ENCODE results near the gene EXOG. TPM values are rescaled to one million over a fixed set of nuclear protein-coding genes. Genes with fewer than 3 reads are reported as not detected.
A peak's percentile ranks its signal among the peaks of the same experiment; 100 is the strongest.
"Not testable (repeated sequence)": the region's sequence is repeated elsewhere in the genome, so short reads cannot be mapped to it uniquely, and the experiment has no call there.

The EXOG gene
- total RNA-seq, 1 donor from 2014 or later: 3.5 TPM

DNA sequence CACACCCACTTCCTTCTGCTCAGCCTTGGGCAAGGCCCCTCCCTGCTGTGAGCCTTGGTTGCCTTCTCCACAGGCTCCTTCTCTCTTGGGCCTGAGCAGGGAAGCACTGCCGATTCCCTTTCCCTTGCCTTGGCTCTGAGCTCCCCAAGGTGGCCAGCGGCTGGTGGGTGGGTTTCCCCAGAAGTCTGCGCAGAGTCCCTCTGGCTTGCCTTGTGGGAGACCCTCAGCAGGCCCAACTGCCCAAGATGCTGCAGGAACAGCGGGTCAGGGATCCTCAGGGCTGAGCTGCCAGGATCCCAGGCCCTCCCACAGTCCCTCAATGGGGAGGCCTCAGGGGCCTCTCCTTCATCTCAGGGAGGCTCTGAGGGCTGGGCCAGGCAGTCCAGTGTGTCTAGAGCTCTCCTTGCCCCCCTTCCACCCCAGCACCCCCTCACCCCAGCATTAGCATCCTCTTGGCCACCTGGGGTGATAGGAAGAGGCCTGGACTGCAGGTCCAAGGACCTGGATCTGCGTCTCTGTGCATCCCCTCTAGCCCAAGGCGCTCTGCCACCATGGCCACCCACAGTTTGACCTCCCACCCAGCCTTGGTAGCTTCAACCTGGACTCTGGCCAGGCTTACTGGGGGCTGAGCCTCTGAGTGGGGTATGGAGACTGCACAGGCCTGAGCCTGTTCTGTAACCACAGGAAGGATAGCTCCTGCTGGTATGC, 68.6 kb downstream of the EXOG start:
- ATAC-seq: no peak

DNA sequence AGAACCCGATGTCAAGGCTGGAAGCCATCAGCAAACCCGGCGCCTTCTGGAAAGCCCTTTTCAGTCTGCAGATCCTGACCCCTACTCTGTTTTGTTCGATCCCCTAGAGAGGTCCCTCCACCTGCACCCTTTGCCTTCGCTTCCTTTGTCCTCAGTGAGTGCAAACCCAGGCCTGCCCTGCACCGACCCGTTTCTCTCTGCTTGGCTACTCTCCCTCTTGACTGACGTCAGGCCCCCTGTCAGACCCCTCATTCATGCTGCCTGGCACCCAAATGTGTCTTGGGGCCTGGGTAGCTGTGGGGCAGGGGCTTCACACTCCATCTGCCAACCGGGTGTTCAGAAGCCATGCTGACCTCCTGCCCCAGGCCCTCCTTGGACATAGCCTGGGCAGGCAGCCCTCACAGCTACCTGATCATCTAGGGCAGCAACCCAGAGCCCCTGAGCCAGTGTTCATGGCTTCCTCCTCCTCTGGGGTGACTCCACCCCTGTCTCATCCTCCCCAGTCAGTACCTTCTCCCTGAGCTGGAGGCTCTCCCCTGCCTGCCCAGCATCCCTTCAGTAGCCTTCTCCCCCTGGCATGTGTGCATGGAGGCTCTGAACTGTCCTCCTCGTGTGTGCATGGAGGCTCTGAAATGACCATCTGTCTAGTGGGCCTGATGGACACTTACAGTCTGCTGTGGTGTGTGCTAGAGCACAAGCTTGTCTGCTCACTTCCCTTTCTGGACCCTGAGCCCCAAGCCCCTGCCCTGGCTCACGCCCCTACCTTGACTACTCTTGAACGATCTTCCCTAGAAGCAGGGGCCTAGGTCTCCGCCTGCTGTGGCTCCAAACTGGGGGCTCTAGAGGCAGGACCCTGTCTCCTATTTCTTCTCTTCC, 69.4 kb downstream of the EXOG start:
- no peak for ATAC-seq

DNA sequence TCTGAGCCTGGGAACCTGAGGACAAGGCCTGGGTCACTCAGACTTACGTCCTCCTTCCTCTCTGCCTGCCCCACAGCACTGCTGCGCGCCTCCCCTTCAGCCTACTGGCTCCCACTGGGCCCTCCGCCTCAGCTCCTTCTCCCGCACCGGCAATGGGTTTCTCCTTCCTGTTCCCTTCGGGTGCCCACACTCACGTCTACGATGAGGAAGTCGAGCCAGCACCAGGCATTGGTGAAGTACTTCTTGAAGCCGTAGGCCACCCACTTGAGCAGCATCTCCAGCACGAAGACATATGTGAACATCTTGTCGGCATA, 70.0 kb downstream of the EXOG start:
- ATAC-seq: no peak

DNA sequence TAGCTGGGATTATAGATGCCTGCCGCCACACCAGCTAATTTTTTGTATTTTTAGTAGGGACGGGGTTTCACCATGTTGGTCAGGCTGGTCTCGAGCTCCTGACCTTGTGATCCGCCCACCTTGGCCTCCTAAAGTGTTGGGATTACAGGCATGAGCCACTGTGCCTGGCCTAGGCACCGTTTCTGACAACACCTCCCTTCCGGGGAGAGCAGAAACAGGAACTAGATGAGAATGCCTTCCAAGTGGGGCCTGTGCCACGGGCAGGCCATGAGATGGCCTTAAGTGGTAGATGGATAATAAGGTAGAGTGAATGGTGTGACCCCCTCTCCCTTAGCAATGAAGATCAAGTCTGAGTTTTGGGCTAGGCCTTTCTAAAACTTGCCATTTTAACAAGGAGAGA, 70.7 kb downstream of the EXOG start:
- ATAC-seq: not testable (repeated sequence)

DNA sequence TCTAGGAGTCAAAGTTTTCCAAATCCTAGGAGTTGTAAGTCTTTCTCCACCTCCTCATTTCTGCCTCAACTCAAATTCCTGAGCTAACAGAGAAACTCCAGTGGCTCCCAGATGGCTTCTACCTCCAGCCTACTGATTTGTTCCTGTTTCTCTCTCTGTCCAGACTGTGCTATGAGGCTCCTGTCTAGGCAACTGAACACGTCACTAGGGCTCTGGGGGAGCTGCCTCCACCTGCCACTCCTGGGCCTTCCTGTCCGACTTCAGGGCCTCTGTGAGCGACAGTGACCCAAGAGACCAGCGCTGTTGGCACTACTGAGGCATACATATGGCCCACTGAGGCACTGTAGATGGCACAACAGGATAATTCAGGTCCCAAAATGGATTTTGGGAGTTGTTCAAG, 71.4 kb downstream of the EXOG start:
- no peak for ATAC-seq

DNA sequence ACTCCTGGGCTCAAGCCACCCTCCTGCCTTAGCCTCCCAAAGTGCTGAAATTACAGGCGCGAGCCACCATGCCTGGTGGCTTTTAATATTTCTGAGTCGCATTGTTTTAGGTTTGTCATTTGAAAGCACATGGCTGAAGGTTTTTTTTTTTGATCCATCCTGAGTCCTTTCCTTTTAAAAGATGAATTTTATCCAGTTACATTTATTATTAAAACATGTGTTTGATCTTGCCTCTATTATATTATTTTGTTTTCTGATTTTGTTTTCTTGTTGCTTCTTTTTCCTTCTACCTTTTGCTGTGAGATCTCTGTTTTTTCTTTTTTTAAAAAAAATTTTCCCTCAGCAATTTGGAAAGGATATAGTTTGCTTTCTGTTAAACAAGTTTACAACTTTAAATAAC, 77.0 kb downstream of the EXOG start:
- ATAC-seq: no peak

DNA sequence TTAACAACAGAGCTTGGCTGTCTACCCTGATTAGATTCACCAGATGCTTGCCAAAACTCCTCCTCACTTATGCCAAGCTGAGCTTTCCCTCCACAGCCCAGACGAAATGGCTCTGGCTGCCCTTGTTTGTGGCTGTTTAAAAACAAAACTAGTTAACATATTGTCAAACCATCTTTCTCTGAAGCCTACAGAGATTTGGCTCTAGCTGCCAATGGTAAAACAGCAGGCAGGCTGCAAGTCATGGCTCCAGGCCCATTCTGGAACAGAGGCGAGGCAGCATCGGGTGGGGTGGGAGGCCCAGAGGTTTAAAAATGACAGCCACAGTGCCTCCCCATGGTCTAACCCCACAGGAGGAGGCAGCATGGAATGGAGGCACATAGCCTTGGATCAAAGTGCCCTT, 77.4 kb downstream of the EXOG start:
- no peak for ATAC-seq

DNA sequence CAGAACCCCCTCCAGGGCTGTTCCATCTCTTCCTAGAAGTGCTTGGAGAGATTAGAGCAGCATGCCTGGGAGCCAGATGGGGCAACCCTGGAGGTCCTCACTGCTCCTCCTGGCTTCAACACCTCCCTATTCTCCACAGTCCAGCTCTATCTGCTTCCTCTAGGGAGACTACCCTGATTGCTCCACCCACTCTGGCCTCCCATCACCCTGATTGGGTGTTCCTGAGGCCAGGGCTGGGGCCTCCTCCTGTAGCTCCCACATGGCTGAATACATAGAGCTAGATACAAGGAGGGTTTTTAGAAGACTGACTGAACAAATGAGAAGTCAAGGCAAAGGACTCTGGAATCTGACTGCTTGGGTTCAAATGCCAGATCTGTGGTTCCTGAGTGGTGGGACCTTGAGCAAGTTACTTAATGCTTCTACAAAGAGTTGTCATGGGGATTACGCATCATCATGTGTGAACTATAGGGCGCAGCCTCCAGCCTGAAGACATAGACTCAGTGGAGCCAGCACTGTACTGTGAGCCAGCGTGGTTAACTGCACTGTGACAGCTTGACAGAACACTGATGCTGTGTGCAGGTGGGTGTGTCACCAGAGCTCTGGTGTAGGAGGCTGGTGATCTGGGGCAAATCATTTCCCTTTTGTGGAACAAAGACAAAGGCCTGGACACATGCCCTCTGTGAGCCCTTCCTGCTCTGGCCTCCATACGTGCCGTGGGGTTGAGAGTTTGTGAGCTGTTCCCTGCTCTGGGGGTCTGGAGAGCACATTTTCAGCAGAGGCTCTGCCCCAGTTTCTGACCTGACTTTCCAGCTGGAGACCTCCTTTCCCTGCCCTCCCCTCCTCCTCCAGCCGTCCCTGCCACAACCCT, 78.5 kb downstream of the EXOG start:
- peak; percentile 48 for ATAC-seq

DNA sequence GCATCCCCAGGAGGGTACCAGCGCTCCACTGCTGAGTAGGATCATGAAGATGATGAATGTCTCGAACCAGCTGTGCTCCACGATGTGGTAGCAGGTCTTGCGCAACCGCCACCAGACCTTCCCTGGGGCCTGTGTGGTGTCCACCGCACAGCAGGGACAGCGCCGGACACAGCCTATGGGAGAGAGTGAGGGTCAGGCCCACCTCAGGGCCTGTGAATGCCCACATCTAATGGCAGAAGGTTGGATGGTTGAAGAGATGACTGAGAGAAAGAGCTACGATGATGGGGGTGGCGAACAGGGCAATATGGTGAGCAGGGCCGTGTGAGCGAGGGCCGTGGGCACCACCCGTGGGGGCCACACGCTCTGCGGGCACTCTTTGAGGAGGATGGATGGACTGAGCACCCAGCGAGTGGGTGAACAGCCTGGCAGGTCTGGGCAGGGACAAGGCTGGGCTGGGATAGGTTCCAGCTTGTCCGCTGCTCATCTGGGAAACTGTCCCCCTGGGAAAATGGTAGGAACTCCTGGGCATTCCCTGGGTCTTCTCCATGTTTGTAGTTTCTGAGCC, 79.2 kb downstream of the EXOG start:
- ATAC-seq: no peak

Other genes with a start within 250 kb of the EXOG start
- 0.64 TPM for gene SLC22A13, start 230.5 kb upstream of the EXOG start, total RNA-seq
- 0.24 TPM for gene SLC22A14, start 214.0 kb upstream of the EXOG start, total RNA-seq
- gene XYLB, start 149.6 kb upstream of the EXOG start, total RNA-seq: 2.4 TPM
- gene ACVR2B, start 42.5 kb upstream of the EXOG start, total RNA-seq: 1.5 TPM
- not detected for gene SCN5A, start 153.3 kb downstream of the EXOG start, total RNA-seq